ENCODE data around the gene SLC35G4.

GRCh38 chr18:11578799-11579198 is 30.6 kb upstream of the SLC35G4 start:
- TF ChIP-seq CTCF (IDR thresholded peaks at IDR 0.05) = no peak
- TF ChIP-seq POLR2A (IDR thresholded peaks at IDR 0.05) = no peak

Data from body of pancreas (tissue), 4 donors.